Lung (tissue), 12 donors: Measurements from ENCODE around the gene PKP1. TPM values are rescaled to one million over a fixed set of nuclear protein-coding genes. Genes with fewer than 3 reads are reported as not detected.

ENCODE experiments used
- ATAC-seq: fragments of 200-7000 bp; cut with Tn5 transposase; one replicate; pipeline ENCODE4 v1.9.1; 2020; ENCODE audit warnings: moderate number of reproducible peaks; ENCODE audit not compliant: insufficient read depth, low FRiP score
- DNase-seq, 3 donors: peaks; one replicate each; pipeline ENCODE4 v3.0.0-alpha.2; 2013 to 2017
- H3K27ac ChIP-seq, 2 donors: one replicate each; pipeline ENCODE4 v1.5.1; 2013; ENCODE audit warnings: mild to moderate bottlenecking in 2 of 2, moderate library complexity in 2 of 2, control low read depth in 1 of 2, inconsistent platforms in 1 of 2, low read depth in 1 of 2, low read length in 1 of 2
- H3K27me3 ChIP-seq, 3 donors: one replicate each; pipeline ENCODE4 v1.5.1; 2013; ENCODE audit warnings: low read length in 2 of 3; ENCODE audit not compliant: control insufficient read depth in 3 of 3, insufficient read depth in 3 of 3
- H3K36me3 ChIP-seq, 4 donors: one replicate each; pipeline ENCODE4 v1.5.1; 2013; ENCODE audit warnings: low read length in 4 of 4, mild to moderate bottlenecking in 1 of 4, moderate library complexity in 1 of 4; ENCODE audit not compliant: control insufficient read depth in 4 of 4, insufficient read depth in 4 of 4
- H3K4me1 ChIP-seq, 5 donors: one replicate each; pipeline ENCODE4 v1.5.1; 2013; ENCODE audit warnings: low read length in 5 of 5, mild to moderate bottlenecking in 2 of 5, moderate library complexity in 1 of 5; ENCODE audit not compliant: control insufficient read depth in 5 of 5, insufficient read depth in 5 of 5
- H3K4me3 ChIP-seq: one replicate; pipeline ENCODE4 v1.5.1; 2013; ENCODE audit warnings: mild to moderate bottlenecking, control low read depth, moderate library complexity
- H3K9ac ChIP-seq, 2 donors: one replicate each; pipeline ENCODE4 v1.5.1; 2013; ENCODE audit warnings: low read length in 2 of 2, control low read depth in 1 of 2; ENCODE audit not compliant: insufficient read depth in 1 of 2
- H3K9me3 ChIP-seq, 4 donors: one replicate each; pipeline ENCODE4 v1.5.1; 2013; ENCODE audit warnings: low read length in 3 of 4, mild to moderate bottlenecking in 1 of 4, moderate library complexity in 1 of 4; ENCODE audit not compliant: control insufficient read depth in 4 of 4, insufficient read depth in 3 of 4
- CTCF ChIP-seq: IDR thresholded peaks from 2 replicates; pipeline ENCODE4 v1.5.1; 2012; ENCODE audit warnings: mild to moderate bottlenecking; ENCODE audit errors: control extremely low read depth, extremely low read depth
- WGBS, 2 donors: extraction: QIAGEN DNeasy Blood & Tissue Kit; methylation state at CpG; one replicate each; pipeline ENCODE4 v1.1.7; 2013; 5-methylcytosine and 5-hydroxymethylcytosine counted together
- polyA plus RNA-seq, 2 donors: library from polyadenylated mRNA; stranded (reverse); fragments of 200-250 nt; gene quantifications; one replicate each; pipeline ENCODE4 v1.2.1, GENCODE V29; 2013
- total RNA-seq, 2 donors: library from RNA; depleted of rRNA in 1 of 2; stranded (reverse); fragments of >200 nt in 1 of 2; gene quantifications; one replicate each; pipeline ENCODE4 v1.2.1, GENCODE V29; 2014 to 2021
- donor health status: control.
- donor health status: control.
- donor health status: Bipolar disorder and iron deficiency.
- donor health status: healthy.
- donor health status: DM: yes; HTN: yes; CAD: no.

PKP1 gene
- total and polyA plus RNA-seq, 4 donors, result 0.88 to 14.2 (median 3.1) TPM

DNA sequence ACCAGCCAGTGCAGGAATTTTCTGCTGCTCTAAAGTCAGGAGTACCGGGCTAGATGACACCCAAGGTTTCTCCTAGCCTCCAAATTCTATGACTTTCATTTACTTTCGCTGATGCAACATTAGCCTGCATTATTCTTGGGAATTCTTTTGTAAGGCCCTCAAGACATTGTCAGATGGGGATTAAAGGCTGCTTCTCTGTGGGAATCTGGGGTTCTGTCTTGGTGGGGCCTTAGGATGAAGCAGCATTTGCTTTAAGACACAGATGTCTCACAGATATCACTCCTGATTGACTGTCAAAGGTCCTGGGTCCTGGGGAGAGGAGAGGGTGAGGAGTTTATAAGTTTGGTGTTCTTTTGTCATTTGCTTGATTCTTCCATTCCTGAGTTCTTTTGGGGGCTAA is 11.6 kb downstream of the PKP1 start:
- no peaks in the 10 kb centered on the region for H3K36me3 ChIP-seq
- no peak for ATAC-seq
- 79 to 86% methylated on average over 2 of the region's 2 CpGs for whole genome bisulfite sequencing, 2 donors
- H3K9me3 ChIP-seq, result no peaks in the 10 kb centered on the region
- H3K4me1 ChIP-seq, result peaks cover 0 to 4% (median 0%) of the 10 kb centered on the region in 5 donors
- no peak overlapping the region for H3K27ac ChIP-seq
- no peak for TF ChIP-seq CTCF
- no peak overlapping the region for H3K4me3 ChIP-seq
- no peaks in the 10 kb centered on the region for H3K27me3 ChIP-seq
- DNase-seq, result no peak
- H3K9ac ChIP-seq, result no peak overlapping the region

DNA sequence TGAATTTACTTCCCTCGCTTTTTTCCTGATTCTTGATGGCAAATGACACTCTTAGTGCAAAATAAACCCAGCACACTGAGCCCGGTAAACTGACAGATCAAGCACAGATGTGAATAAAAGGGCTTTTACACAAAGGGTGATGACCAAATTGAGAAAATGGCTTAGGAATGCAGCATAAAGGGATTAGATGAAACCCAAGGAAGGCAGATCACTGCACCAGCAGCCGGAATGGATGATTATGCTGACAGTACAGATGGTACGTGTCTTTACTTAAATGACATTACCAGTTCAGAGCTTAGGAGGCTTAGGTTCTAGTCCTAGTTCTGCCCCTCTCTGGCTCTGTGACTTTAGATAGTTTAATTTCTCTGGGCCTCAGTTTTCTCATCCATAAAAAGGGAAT is 12.0 kb downstream of the PKP1 start:
- Histone ChIP-seq H3K27me3 (no peaks in the 10 kb centered on the region), H3K4me1 (peaks cover 0 to 4% (median 0%) of the 10 kb centered on the region in 5 donors), H3K9ac (no peak overlapping the region), H3K9me3 (no peaks in the 10 kb centered on the region), H3K27ac (no peak overlapping the region), H3K36me3 (no peaks in the 10 kb centered on the region), H3K4me3 (no peak overlapping the region)
- ATAC-seq (no peak), DNase-seq (no peak)
- WGBS, 2 donors, result 90% methylated on average over 4 of the region's 4 CpGs
- TF ChIP-seq CTCF, result no peak

DNA sequence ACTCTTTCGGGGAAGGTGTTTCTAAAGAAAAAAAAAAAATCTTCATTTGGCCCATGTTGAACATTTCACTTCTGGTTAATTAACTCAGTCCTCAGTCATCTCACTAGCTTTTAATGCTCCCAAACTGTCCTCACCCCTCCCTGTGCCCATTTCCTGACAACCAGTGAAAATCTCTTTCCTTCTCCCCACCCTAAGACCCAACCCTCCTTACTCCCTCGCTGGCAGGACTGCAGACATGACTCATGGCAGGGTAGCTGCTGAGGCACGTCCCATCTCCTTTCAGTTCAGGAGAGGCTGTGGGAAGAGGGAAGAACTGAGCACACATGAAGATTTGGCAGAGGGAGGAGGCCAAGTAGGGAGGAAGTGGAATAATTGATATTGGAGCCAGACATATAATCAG is 12.6 kb downstream of the PKP1 start:
- no peaks in the 10 kb centered on the region for H3K9me3 ChIP-seq
- H3K27me3 ChIP-seq, result no peaks in the 10 kb centered on the region
- no peak overlapping the region for H3K4me3 ChIP-seq
- ATAC-seq (no peak), DNase-seq (no peak)
- H3K4me1 ChIP-seq, result peaks cover 0 to 6% (median 0%) of the 10 kb centered on the region in 5 donors
- no peak overlapping the region for H3K27ac ChIP-seq
- no peaks in the 10 kb centered on the region for H3K36me3 ChIP-seq
- no peak overlapping the region for H3K9ac ChIP-seq
- 66 to 75% methylated on average over 3 of the region's 3 CpGs for WGBS, 2 donors
- TF ChIP-seq CTCF, result no peak

GRCh38 chr1:201296352-201296751 is 13.0 kb downstream of the PKP1 start:
- Histone ChIP-seq H3K27me3 (no peaks in the 10 kb centered on the region), H3K4me3 (no peak overlapping the region), H3K9me3 (no peaks in the 10 kb centered on the region), H3K36me3 (no peaks in the 10 kb centered on the region), H3K9ac (no peak overlapping the region), H3K4me1 (peaks cover 0 to 10% (median 0%) of the 10 kb centered on the region in 5 donors), H3K27ac (no peak overlapping the region)
- ATAC-seq (no peak), DNase-seq (no peak)
- no peak for TF ChIP-seq CTCF
- WGBS, 2 donors, result 81 to 89% methylated on average over 4 of the region's 4 CpGs
